Brain microvascular endothelial cell (primary cell): ENCODE results near the gene MAML2.
A peak's percentile ranks its signal among the peaks of the same experiment; 100 is the strongest.

Experiments
- DNase-seq: peaks from one replicate; pipeline ENCODE4 v3.0.0-alpha.2; 2020
- H3K27ac ChIP-seq: fragments of 250-450 bp; sonication (Bioruptor Pico); 2 replicates; pipeline ENCODE4 v1.5.1; 2020; ENCODE audit warnings: mild to moderate bottlenecking, moderate library complexity
- H3K27me3 ChIP-seq: fragments of 250-450 bp; sonication (Bioruptor Pico); replicated peaks from 2 replicates; pipeline ENCODE4 v1.5.1; 2020; ENCODE audit warnings: mild to moderate bottlenecking
- H3K36me3 ChIP-seq: fragments of 250-450 bp; sonication (Bioruptor Pico); replicated peaks from 2 replicates; pipeline ENCODE4 v1.5.1; 2020; ENCODE audit warnings: mild to moderate bottlenecking
- H3K4me3 ChIP-seq: 2 replicates; pipeline ENCODE4 v1.5.1; 2011; ENCODE audit warnings: low read depth, mild to moderate bottlenecking, control low read depth, low read length, moderate library complexity
- CTCF ChIP-seq: IDR thresholded peaks from 2 replicates; pipeline ENCODE4 v1.5.1; 2011; ENCODE audit warnings: low read depth, mild to moderate bottlenecking, moderate library complexity, low read length, control low read depth, inconsistent platforms; ENCODE audit errors: missing control alignments
- in situ Hi-C: cut with HindIII; loops from 2 replicates; pipeline ENCODE4 v1.10.0; 2017; ENCODE audit warnings: low sequenced_read_pairs, low pct_ligation_motif_present

MAML2 gene

GRCh38 chr11:96191752-96192151 is 151.2 kb downstream of the MAML2 start:
- DNase-seq = no peak
- no peaks in the 10 kb centered on the region for H3K36me3 ChIP-seq
- TF ChIP-seq CTCF = no peak
- in situ Hi-C loops = no loop called here
- H3K27me3 ChIP-seq = no peaks in the 10 kb centered on the region
- no peak overlapping the region for H3K4me3 ChIP-seq
- H3K27ac ChIP-seq = no peak overlapping the region

- Histone ChIP-seq H3K27me3 (no peaks in the 10 kb centered on the region), H3K4me3 (no peak overlapping the region), H3K36me3 (no peaks in the 10 kb centered on the region), H3K27ac (peak overlapping the region; percentile 75)
- in situ Hi-C loops = no loop called here
- no peak for DNase-seq
- no peak for TF ChIP-seq CTCF
Observed at GRCh38 chr11:96189351-96189750, 153.6 kb downstream of the MAML2 start.

DNA sequence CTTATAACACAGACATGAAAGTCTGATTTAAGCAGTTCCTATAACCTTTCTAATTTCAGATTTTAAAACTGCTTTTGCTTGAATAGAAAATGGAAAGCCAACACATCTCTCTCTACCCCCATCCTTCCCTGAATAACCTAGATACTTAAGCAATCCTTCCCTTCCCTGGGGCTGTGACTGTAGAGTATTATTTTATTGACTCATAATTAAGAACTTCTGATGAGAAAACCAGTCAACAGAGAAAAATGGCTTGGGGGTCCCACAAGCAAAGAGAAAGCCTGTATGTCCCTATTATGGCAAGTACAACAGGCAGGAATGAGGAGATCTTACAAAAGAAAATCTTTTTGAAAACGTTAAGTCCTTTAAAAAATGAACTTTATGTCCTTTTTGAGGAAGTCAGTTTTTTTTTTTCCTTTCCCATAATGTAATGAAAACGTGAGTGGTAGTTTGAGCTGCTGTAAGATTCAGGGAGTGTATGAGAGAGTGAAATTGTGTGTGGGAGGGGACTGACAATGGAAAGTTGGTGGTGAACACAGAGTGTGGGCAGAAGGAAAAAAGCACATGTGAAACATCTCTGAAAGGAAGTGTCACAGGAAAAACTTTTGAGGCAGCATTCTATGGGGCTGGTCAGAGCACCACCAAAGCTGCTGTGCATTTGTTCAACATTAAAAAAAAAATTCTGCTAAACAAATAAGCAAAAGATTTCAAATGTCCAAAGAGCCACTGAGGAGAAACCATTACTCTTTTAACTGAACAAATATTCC is 154.6 kb downstream of the MAML2 start:
- peak; percentile 58 for DNase-seq
- no peaks in the 10 kb centered on the region for H3K27me3 ChIP-seq
- H3K36me3 ChIP-seq = no peaks in the 10 kb centered on the region
- in situ Hi-C loops = no loop called here
- no peak for TF ChIP-seq CTCF
- no peak overlapping the region for H3K4me3 ChIP-seq
- H3K27ac ChIP-seq = peak overlapping the region; percentile 75

DNA sequence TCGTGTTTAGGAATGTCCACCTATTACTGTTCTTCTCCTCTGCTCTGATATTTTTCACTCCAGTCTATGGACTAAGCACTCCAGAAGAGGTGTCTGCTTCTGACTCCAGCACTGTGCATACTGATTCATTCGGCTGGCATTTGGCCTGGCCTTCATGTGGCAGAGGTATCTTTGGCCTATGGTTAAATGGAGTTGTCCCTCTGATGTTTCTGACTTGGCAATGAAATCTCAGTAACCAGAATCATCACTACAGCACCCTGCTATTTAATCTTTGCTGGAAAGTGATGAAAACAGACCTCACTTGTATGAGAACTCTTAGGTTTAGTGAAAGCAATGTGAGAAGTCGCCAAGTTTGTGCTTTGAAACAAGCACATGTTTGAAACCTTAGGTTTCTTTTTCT is 155.2 kb downstream of the MAML2 start:
- H3K4me3 ChIP-seq = no peak overlapping the region
- TF ChIP-seq CTCF = no peak
- no peaks in the 10 kb centered on the region for H3K36me3 ChIP-seq
- in situ Hi-C loops = no loop called here
- H3K27ac ChIP-seq = peak overlapping the region; percentile 75
- peak; percentile 91 for DNase-seq
- H3K27me3 ChIP-seq = no peaks in the 10 kb centered on the region

DNA sequence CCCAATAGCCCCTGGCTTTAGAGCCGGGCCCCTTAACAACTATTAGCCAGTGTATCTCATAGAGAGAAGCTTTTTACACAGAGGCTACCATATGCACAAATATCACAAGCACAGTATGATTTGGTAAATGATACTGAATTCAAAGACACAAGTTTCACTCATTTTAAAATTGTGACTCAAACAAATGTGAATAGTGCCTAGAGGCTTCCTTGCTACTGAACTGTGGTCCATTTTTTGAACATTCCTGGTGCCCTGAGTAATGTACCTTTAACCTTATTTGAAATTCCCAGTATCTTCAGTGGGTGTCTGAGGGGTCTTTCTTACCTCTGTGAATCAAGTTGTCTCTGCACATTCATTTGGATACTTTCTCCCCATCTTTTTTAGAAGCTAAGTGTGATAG is 156.2 kb downstream of the MAML2 start:
- no peak for TF ChIP-seq CTCF
- in situ Hi-C loops = no loop called here
- Histone ChIP-seq H3K27ac (peak overlapping the region; percentile 75), H3K4me3 (no peak overlapping the region), H3K27me3 (no peaks in the 10 kb centered on the region), H3K36me3 (no peaks in the 10 kb centered on the region)
- DNase-seq = no peak
